BJ (cell line): ENCODE measurements around the gene CS. TPM values are rescaled to one million over a fixed set of nuclear protein-coding genes. Genes with fewer than 3 reads are reported as not detected.
A peak's percentile ranks its signal among the peaks of the same experiment; 100 is the strongest.

Experiments used
- CTCF ChIA-PET: fragments of 350-600 bp; formaldehyde crosslinking; extraction: SDS; loops from one replicate; lab custom pipeline; 2021; ENCODE audit warnings: antibody characterized with exemption, inconsistent platforms; lab: Yijun Ruan, JAX
- POLR2A ChIA-PET: fragments of 300-600 bp; sonication (Branson Sonifier 250); formaldehyde crosslinking; extraction: SDS; loops from one replicate; lab custom pipeline; 2021; ENCODE audit warnings: antibody characterized with exemption; lab: Charles Lee
- DNase-seq: peaks from one replicate; pipeline ENCODE4 v3.0.0-alpha.2; 2011; ENCODE audit warnings: low read depth
- H3K27me3 ChIP-seq: 2 replicates; pipeline ENCODE4 v1.6.0; 2011; ENCODE audit warnings: low read length; ENCODE audit not compliant: control insufficient read depth, insufficient read depth
- H3K36me3 ChIP-seq: 2 replicates; pipeline ENCODE4 v1.5.1; 2011; ENCODE audit warnings: low read length; ENCODE audit not compliant: control insufficient read depth, insufficient read depth
- H3K4me3 ChIP-seq: 2 replicates; pipeline ENCODE4 v1.5.1; 2011; ENCODE audit warnings: low read depth, mild to moderate bottlenecking, control low read depth, low read length
- polyA plus RNA-seq: library from polyadenylated mRNA; depleted of rRNA; stranded (reverse); fragments of >200 nt; gene quantifications from 2 replicates; pipeline ENCODE4 v1.2.3, GENCODE V29; 2011
- TF ChIP-seq, protein P1 (sequence below): IDR thresholded peaks from 2 replicates; pipeline ENCODE4 v1.5.1; 2011; ENCODE audit warnings: low read depth, mild to moderate bottlenecking, control low read depth, inconsistent platforms, low read length, moderate library complexity; ENCODE audit not compliant: insufficient read depth

The CS gene
- polyA plus RNA-seq, 1 experiment: 150 TPM

DNA sequence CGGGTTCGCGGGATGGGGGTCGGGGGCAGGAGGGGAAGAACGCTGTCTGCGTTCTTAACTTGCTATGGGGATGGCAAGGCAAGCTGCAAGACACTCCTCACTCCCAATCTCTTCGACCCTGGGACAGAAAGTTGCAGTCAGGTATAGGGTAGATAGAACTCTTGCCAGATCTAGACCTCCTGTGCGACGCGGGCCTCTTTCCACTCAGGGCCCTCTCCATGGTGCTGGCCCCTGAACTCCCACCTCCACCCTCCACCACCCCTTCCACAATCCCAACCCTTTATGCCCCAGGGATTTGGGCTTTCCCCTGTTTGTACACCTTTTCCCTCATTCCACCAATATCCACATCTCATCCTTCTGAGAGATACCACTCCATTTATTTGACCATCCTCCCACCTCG is 75.2 kb downstream of the CS start:
- peak overlapping the region; percentile 85 for H3K4me3 ChIP-seq
- peaks cover 4% of the 10 kb centered on the region for H3K36me3 ChIP-seq
- TF ChIP-seq, protein P1, sequence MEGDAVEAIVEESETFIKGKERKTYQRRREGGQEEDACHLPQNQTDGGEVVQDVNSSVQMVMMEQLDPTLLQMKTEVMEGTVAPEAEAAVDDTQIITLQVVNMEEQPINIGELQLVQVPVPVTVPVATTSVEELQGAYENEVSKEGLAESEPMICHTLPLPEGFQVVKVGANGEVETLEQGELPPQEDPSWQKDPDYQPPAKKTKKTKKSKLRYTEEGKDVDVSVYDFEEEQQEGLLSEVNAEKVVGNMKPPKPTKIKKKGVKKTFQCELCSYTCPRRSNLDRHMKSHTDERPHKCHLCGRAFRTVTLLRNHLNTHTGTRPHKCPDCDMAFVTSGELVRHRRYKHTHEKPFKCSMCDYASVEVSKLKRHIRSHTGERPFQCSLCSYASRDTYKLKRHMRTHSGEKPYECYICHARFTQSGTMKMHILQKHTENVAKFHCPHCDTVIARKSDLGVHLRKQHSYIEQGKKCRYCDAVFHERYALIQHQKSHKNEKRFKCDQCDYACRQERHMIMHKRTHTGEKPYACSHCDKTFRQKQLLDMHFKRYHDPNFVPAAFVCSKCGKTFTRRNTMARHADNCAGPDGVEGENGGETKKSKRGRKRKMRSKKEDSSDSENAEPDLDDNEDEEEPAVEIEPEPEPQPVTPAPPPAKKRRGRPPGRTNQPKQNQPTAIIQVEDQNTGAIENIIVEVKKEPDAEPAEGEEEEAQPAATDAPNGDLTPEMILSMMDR: no peak
- ChIA-PET CTCF (interaction anchor here (0.5 to 3.7 kb wide), 3 partner anchors 33 to 88 kb away, joined by 3 to 19 read pairs (median 7); partner anchors contain the start of genes ANKRD52 and SMARCC2), POLR2A (no interaction called here)
- no peak for DNase-seq
- no peaks in the 10 kb centered on the region for H3K27me3 ChIP-seq

DNA sequence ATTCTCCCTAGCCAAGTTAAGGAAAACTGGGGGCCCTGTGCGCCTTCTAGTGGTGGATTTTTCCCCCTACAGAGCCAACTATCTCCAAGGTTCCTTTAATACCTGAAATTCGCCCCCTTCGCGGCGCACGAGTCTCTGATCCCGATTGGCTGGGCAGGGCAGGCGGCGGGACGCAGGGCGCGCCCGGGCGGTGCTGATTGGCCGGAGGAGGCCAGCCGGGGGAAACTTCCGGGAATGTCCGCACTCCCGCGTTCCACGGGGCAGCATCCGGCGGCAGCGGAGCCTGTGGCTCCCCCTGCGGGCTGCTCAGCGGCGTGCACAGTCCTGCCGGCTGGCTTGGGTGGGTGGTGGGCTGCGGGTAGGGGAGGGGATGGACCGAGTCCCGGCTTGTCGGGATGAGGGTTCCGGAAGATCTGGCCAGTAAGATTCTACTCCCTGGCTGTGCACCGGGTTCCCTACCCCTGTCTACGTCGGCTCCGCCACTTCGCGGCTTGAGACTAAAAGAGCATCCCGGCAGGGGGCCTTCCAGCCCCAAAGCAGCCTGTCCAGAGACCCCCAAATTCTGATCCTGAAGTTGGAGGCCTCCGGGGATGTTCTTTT is 75.9 kb downstream of the CS start, which contains the start of gene NABP2:
Gene NABP2 (plus strand): TSS at position 241 of the 600 bp plus-strand sequence. CDS start 515 bp downstream, outside the sequence.
- Histone ChIP-seq H3K4me3 (peak within 1 kb of the TSS; percentile 85), H3K27me3 (no peaks in the 10 kb centered on the region), H3K36me3 (peaks cover 6% of the 10 kb centered on the region)
- TF ChIP-seq, protein P1: peak; percentile 82
- peak; percentile 91 for DNase-seq
- CTCF ChIA-PET: interaction anchor here (0.6 to 4.2 kb wide), 3 partner anchors 32 to 38 kb away, joined by 3 to 132 read pairs (median 18); partner anchors contain the start of genes ANKRD52 and SMARCC2
- POLR2A ChIA-PET: no interaction called here

DNA sequence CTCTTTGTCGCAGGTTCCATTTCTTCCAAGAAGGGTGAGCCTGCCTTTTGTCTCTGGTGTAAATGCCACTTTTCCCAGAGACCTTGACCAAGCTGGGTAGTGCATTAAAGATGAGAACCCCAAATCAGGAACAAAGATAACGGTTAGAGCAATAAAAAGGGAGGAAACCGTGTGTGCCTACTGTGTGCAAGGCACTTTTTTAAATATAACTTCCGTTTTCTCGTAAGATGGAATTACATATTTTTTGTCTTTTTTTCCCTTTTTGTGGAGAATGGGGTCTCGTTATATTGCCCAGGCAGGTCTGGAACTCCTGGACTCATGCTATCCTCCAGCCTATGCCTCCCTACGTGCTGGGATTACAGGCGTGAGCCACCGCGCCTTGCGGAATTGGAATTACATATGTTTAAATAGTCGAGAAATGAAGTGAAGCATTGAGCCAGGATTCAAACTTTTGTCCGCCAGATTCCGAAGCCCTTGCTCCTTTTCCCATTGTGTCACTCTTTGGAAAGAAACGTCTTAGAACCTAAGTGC is 76.5 kb downstream of the CS start:
- H3K27me3 ChIP-seq: no peaks in the 10 kb centered on the region
- POLR2A ChIA-PET: interaction anchor here (2.2 kb wide), 1 partner anchor 34 kb away, joined by 10 read pairs; the partner anchor contains the start of gene SMARCC2
- no peak overlapping the region; the same call in 1 of the 2 replicates for H3K4me3 ChIP-seq
- TF ChIP-seq, protein P1: no peak
- DNase-seq: no peak
- H3K36me3 ChIP-seq: peaks cover 5% of the 10 kb centered on the region
- CTCF ChIA-PET: interaction anchor here (0.6 to 4.2 kb wide), 8 partner anchors 16 to 105 kb away, joined by 3 to 132 read pairs (median 14); partner anchors contain the start of genes ANKRD52, COQ10A, SMARCC2 and ZC3H10

DNA sequence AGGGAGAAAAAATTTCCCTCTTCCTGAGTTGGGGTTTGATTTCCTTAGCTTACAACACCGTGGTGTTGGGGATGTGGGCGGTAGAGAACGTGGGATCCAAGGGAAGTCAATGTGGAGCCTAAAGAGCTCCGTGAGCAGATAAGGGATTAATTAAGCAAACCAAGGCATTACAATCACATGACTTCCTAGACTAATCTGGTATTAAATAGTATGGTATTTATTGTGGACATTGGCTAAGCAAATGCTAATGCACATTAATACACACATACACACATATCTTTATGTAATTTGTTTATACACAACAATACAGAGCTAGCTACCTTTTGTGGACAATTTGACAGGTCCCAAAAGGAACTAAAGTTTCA is 77.6 kb downstream of the CS start:
- peak overlapping the region; percentile 91 for H3K4me3 ChIP-seq
- peaks cover 5% of the 10 kb centered on the region for H3K36me3 ChIP-seq
- TF ChIP-seq, protein P1: no peak
- CTCF ChIA-PET: interaction anchor here (0.6 to 4.2 kb wide), 13 partner anchors 15 to 481 kb away, joined by 3 to 132 read pairs (median 7); partner anchors contain the start of genes ANKRD52, COQ10A, SMARCC2 and ZC3H10
- H3K27me3 ChIP-seq: no peaks in the 10 kb centered on the region
- no peak for DNase-seq
- POLR2A ChIA-PET: interaction anchor here (1.4 to 2.2 kb wide), 2 partner anchors 33 to 104 kb away, joined by 8 to 10 read pairs; partner anchors contain the start of genes SMARCC2 and ZC3H10
